Left lung (tissue), 10 donors: Measurements from ENCODE around the gene SLC9A1. TPM values are rescaled to one million over a fixed set of nuclear protein-coding genes. Genes with fewer than 3 reads are reported as not detected.

Source experiments
- ATAC-seq: fragments of 200-7000 bp; cut with Tn5 transposase; one replicate; pipeline ENCODE4 v1.9.1; 2020; ENCODE audit warnings: moderate library complexity
- DNase-seq, 4 donors: peaks; one replicate each; pipeline ENCODE4 v3.0.0-alpha.2; 2013 to 2020
- H3K27ac ChIP-seq, 2 donors: fragments of 200-600 bp; sonication (generic) in 1 of 2; one replicate each; pipeline versions ENCODE4 v1.5.0 to v1.8.0; 2020 to 2021
- H3K27me3 ChIP-seq, 2 donors: fragments of 200-600 bp; sonication (generic) in 1 of 2; one replicate each; pipeline versions ENCODE4 v1.5.0 to v1.8.0; 2020 to 2021
- H3K36me3 ChIP-seq, 2 donors: fragments of 200-600 bp; sonication (generic) in 1 of 2; one replicate each; pipeline versions ENCODE4 v1.5.0 to v1.8.0; 2020 to 2021
- H3K4me1 ChIP-seq, 2 donors: fragments of 200-600 bp; one replicate each; pipeline ENCODE4 v1.8.0; 2021
- H3K4me3 ChIP-seq, 2 donors: fragments of 200-600 bp; sonication (generic) in 1 of 2; one replicate each; pipeline versions ENCODE4 v1.5.0 to v1.8.0; 2020 to 2021; ENCODE audit warnings: mild to moderate bottlenecking in 1 of 2
- H3K9me3 ChIP-seq, 2 donors: fragments of 200-600 bp; sonication (generic) in 1 of 2; one replicate each; pipeline versions ENCODE4 v1.5.0 to v1.8.0; 2020 to 2021
- CTCF ChIP-seq, 2 donors: fragments of 200-600 bp; sonication (generic) in 1 of 2; IDR thresholded peaks; one replicate each; pipeline versions ENCODE4 v1.5.0 to v1.8.0; 2021; ENCODE audit warnings: antibody characterized with exemption in 2 of 2
- intact Hi-C, 2 donors: fragments of 100-400 bp; cut with DNase I; formaldehyde crosslinking; loops; one replicate each; pipeline versions ENCODE4 v1.11.2 to v1.14.2; 2022
- polyA plus RNA-seq, 6 donors: library from polyadenylated mRNA; unstranded; fragments of 120-200 nt; gene quantifications; one replicate each; pipeline ENCODE4 v1.2.1, GENCODE V29; 2013; ENCODE audit not compliant: insufficient read length in 6 of 6
- total RNA-seq, 2 donors: library from RNA; stranded (reverse); fragmentation: NEBNext Ultra II Directional; extraction: Animal tissue kit (Norgen Biotek cat#: 25700); gene quantifications; one replicate each; pipeline ENCODE4 v1.2.1, GENCODE V29; 2021
- donor health status: DM: no; HTN: yes; CAD: no.
- donor health status: DM: no; HTN: no; CAD: no.

The SLC9A1 gene
- total and polyA plus RNA-seq, 8 donors = 16.0 to 63.8 (median 20.4) TPM

- H3K9me3 ChIP-seq = no peaks in the 10 kb centered on the region
- no peak overlapping the region for H3K4me3 ChIP-seq
- no peaks in the 10 kb centered on the region for H3K36me3 ChIP-seq
- intact Hi-C loops = no loop called here
- H3K27me3 ChIP-seq = no peaks in the 10 kb centered on the region
- TF ChIP-seq CTCF (IDR thresholded peaks at IDR 0.05) = no peak
- H3K27ac ChIP-seq = no peak overlapping the region
- H3K4me1 ChIP-seq = no peaks in the 10 kb centered on the region
- ATAC-seq = peak; percentile 22
- DNase-seq = peak in 2 of 4 donors; percentile 37 to 74
Observed at GRCh38 chr1:27060891-27061290, 94.0 kb downstream of the SLC9A1 start.

GRCh38 chr1:27058966-27059669 lies 95.8 kb downstream of the SLC9A1 start:
- intact Hi-C loops = no loop called here
- ATAC-seq = no peak
- Histone ChIP-seq H3K4me3 (no peak overlapping the region), H3K27me3 (no peaks in the 10 kb centered on the region), H3K27ac (no peak overlapping the region), H3K9me3 (no peaks in the 10 kb centered on the region), H3K36me3 (no peaks in the 10 kb centered on the region), H3K4me1 (no peaks in the 10 kb centered on the region)
- DNase-seq = peak in 2 of 4 donors; percentile 34 to 60
- TF ChIP-seq CTCF (IDR thresholded peaks at IDR 0.05) = no peak

- intact Hi-C loops = no loop called here
- H3K27me3 ChIP-seq = no peaks in the 10 kb centered on the region
- H3K9me3 ChIP-seq = no peaks in the 10 kb centered on the region
- H3K4me1 ChIP-seq = no peaks in the 10 kb centered on the region
- ATAC-seq (no peak), DNase-seq (peak in 2 of 4 donors; percentile 60 to 70)
- TF ChIP-seq CTCF (IDR thresholded peaks at IDR 0.05) = no peak
- H3K4me3 ChIP-seq = no peak overlapping the region
- no peak overlapping the region for H3K27ac ChIP-seq
- H3K36me3 ChIP-seq = no peaks in the 10 kb centered on the region
Observed at GRCh38 chr1:27057801-27058625, 96.9 kb downstream of the SLC9A1 start.

- no peaks in the 10 kb centered on the region for H3K36me3 ChIP-seq
- ATAC-seq (no peak), DNase-seq (no peak)
- intact Hi-C loops = no loop called here
- no peak overlapping the region for H3K27ac ChIP-seq
- no peak for TF ChIP-seq CTCF (IDR thresholded peaks at IDR 0.05)
- no peaks in the 10 kb centered on the region for H3K4me1 ChIP-seq
- no peaks in the 10 kb centered on the region for H3K9me3 ChIP-seq
- no peaks in the 10 kb centered on the region for H3K27me3 ChIP-seq
- H3K4me3 ChIP-seq = no peak overlapping the region
Observed at GRCh38 chr1:27057389-27057788, 97.5 kb downstream of the SLC9A1 start.
